Measurements from ENCODE around the gene GPR4.
"Not testable (repeated sequence)": the region's sequence is repeated elsewhere in the genome, so short reads cannot be mapped to it uniquely, and the experiment has no call there.

GPR4 gene

GRCh38 chr19:45601524-45602374 lies at the start of gene GPR4:
TSS of gene GPR4 (minus strand) at chr19:45602212. CDS start at chr19:45591866, 10,346 bp downstream.
- DNase-seq (ENCODE audit: low read depth), result no peak

DNA sequence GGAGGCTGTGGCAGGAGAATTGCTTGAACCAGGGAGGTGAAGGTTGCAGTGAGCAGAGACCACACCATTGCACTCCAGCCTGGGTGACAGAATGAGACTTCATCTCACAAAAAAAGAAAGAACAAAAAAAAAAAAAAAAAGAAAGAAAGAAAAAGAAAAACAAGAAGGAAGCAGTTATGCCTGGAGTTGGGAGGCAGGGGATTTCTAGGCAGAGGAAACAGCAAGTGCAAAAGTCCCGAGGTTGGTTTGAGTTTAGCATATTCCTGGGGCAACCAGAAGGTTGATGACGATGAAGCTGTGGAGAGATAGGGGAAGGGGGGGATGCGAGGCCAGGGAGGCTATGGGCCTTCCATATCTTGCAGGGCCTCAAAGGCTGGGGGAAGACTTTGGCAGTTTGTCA lies 48.7 kb upstream of the GPR4 start:
- DNase-seq (ENCODE audit: low read depth), result no peak

- no peak for DNase-seq (ENCODE audit: low read depth)
These were observed 44.3 kb upstream of the GPR4 start for GRCh38 chr19:45646345-45646698.

GRCh38 chr19:45645631-45646344 lies 43.8 kb upstream of the GPR4 start:
- DNase-seq (ENCODE audit: low read depth), result peak; percentile 56

DNA sequence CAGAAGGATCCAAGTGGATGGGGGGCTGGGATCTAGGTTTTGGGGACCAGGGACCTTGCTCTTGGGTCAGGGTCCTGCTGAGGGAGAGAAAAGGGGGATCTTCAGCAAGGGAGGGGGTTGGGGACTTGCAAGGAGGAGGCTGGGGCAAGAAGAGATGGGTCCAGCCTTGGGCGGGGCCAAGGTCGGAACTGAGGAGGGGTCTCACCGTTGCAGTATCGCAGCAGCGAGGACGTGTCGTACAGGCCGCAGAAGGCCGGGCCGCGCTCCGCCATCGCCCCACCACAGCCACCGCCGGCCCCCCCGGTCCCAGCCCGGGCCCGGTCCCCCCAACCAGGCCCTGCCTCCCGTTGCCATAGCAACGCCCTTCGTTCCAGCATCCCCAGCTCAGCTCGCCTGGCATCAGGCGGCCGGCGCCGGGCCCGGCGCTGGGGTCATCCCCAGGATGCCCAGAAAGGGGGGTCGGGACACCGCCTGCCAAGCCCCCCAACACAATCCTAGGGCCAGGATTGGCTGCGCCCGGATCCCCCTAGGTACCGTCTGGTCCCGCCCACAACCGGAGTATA lies 43.1 kb upstream of the GPR4 start:
- no peak for DNase-seq (ENCODE audit: low read depth)

GRCh38 chr19:45643927-45644771 lies 42.1 kb upstream of the GPR4 start:
- no peak for DNase-seq (ENCODE audit: low read depth)

DNA sequence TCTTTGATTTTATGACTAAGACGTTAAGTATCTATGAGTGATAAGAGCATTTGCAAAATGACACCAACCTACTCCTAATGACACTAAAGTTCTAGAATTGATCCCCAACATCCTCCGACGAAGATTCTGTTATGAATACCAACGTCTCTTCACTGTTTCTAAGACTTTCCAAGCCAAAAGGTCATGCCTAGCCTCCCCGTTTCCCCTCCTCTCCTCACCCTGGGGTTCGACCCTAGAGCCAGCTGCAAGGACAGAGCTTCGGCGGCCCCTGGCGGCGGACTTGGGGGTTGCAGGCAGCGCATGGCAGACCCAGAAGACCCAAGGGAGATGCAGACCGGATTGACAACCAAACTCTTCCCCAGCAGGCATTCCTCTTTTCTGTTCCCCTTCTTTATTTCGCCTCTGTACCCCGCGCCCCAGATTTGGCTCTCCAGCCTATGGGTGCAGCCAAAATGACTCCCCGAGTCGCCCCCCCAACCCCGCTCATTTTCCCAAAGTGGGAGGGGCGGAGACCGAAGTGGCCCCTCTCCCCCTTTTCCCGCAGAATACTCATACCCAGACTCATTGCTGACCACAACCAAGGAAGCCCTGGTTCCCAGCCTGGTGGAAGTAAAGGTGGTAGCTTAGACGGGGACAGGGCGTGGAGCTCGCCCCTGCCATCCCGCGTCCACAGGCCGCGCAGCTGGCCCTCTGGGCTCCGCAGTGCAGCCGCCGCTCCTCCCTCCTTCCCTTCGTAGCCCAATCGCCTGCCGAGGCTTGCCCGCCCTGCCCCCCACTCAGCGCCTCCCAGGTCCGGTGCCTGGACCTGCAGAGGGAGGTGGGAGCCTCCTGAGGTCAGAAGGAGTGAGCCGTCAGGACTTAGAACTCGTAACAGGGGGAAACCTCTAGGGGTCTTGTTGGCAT lies 41.3 kb upstream of the GPR4 start:
- peak; percentile 88 for DNase-seq (ENCODE audit: low read depth)

- DNase-seq (ENCODE audit: low read depth), result peak; percentile 44
These were observed 39.5 kb upstream of the GPR4 start for GRCh38 chr19:45641274-45642105.

GRCh38 chr19:45640849-45641273 lies 38.8 kb upstream of the GPR4 start:
- DNase-seq (ENCODE audit: low read depth), result no peak

DNA sequence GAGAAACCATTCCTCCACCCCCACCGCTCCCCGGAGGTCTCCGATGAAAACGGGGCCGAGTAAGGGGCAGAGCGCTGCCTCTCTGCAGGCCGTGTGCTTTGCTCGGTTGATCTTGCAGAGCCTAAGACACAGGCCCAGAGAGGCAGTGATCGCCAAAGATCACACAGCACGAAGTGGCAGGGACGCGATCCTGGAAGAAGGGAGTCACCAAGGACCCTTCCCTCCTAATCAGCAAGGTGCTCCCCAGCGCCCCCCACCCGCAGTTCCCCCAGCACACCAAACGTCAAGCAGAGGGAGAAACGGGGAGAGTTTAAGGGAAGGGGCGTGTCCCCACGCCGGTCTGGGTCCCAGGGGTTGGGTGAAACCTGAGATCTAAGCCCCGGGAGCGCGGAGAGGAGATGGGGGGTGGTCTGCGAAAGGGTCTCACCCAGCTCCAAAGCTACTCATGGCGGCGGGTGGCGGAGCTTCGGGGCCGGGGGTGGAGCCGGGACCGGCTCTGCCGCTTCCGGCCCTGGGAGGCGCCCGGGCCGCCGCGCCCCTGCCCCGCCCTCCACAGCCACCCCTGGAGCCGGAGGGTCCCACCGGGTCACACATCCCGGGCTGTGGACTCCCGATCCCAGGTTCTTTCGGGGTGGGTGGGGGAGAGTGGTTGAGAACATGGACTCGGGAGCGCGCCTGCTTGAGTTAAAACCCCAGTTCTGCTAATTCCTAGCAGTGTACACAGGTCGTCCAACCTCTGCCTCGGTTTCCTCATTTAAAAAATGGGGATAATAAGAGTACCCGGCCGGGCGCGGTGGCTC lies 37.1 kb upstream of the GPR4 start, which contains the start of gene EML2:
Gene EML2 (minus strand): TSS at position 468 of the 800 bp plus-strand sequence. CDS start 21 bp downstream, at position 447.
- DNase-seq (ENCODE audit: low read depth), result no peak

GRCh38 chr19:45637890-45638667 lies 36.1 kb upstream of the GPR4 start:
- no peak for DNase-seq (ENCODE audit: low read depth)

- no peak for DNase-seq (ENCODE audit: low read depth)
These were observed 34.9 kb upstream of the GPR4 start for GRCh38 chr19:45636902-45637301.

DNA sequence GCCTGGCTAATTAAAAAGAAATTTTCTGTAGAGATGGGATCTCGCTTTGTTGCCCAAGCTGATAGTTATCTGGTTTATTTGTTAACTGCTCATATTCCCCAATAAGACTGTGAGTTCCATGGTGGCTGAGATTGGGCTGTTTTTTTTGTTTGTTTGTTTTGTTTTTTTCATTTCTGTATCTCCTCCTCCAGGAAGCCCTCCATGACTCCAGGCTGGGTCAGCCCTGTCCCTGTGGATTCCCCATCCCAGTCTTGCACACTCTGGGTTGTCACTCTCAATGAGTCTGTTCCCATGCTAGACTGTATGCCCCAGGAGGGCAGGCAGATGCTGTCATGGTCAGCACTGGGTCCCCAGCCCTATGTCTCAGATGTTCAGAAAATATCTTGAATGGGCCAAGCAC lies 34.3 kb upstream of the GPR4 start:
- no peak for DNase-seq (ENCODE audit: low read depth)

- no peak for DNase-seq (ENCODE audit: low read depth)
These were observed 30.6 kb upstream of the GPR4 start for GRCh38 chr19:45632468-45633196.

DNA sequence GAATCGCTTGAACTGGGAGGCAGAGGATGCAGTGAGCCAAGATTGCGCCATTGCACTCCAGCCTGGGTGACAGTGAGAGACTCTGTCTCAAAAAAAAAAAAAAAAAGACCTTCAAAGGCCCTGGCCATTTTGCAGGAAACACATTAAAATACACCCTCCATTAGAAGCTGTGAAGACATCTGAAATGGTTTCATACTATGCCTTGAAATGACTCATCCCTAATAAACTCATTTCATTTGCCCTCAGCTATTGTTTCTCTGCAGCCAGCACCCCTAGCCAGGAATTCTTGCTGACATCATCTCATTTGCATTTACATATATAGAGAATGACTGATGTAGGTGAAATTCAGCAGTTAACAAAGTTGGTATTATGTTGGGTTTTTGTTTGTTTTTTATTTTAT lies 28.5 kb upstream of the GPR4 start:
- no peak for DNase-seq (ENCODE audit: low read depth)

- no peak for DNase-seq (ENCODE audit: low read depth)
These were observed 27.7 kb upstream of the GPR4 start for GRCh38 chr19:45629704-45630103.

DNA sequence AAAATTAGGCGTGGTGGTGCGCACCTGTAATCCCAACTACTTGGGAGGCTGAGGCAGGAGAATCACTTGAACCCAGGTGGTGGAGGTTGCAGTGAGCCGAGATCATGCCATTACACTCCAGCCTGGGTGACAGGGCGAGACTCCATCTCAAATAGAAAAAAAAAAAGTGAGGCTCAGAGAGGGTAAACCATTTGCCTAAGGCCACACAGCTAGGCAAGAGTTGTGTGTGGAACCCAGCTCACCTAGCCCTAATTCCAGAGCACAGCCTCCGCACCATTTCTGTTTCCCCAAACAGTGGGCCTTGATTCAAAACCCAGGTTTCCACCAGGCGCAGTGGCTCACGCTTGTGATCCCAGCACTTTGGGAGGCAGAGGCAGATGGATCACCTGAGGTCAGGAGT lies 26.2 kb upstream of the GPR4 start:
- DNase-seq (ENCODE audit: low read depth), result not testable (repeated sequence)

DNA sequence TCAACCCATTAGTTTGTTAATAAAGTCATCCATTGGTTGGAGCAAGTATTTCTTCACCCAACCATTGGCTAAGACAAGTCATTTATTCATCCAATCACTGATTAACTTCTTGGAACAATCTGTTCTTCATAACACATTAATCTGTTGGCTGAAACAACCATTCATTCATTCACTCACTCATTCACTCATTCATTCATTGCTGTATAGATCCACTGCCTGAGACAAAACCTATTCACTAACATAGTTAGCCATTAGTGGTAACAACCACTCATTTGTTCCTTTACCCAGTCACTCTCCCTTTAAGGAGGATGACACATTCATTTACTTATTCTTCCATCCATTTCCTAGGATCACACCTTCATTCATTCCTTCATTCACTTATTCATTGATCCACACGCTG lies 22.0 kb upstream of the GPR4 start:
- DNase-seq (ENCODE audit: low read depth), result no peak

All from stimulated activated CD4-positive, alpha-beta T cell treated with anti-CD3 and anti-CD28 coated beads, Interleukin-2, amount 100 ng/mL, for 4 hours (primary cell).